Spleen (tissue), 7 donors: ENCODE results near the gene ADGRL3.

Experiments used
- CTCF ChIP-seq, 11 experiments: fragments of 200-600 bp in 7 of 11; fragments of 450-650 bp in 4 of 11; sonication (generic) in 4 of 11; IDR thresholded peaks in 8 of 11; conservative IDR thresholded peaks in 3 of 11; 1 replicate in 7 of 11; 2 replicates in 4 of 11; pipeline versions ENCODE4 v1.4.0 to v1.8.0; 2016 to 2021; ENCODE audit warnings: antibody characterized with exemption in 11 of 11, inconsistent platforms in 4 of 11, mild to moderate bottlenecking in 1 of 11
- POLR2A ChIP-seq, 3 donors: fragments of 450-650 bp; IDR thresholded peaks; one replicate each; pipeline ENCODE4 v1.5.1; 2017; ENCODE audit warnings: antibody characterized with exemption in 3 of 3, mild to moderate bottlenecking in 1 of 3
- donor health status: DM: no; HTN: no; CAD: no; lungs with moderate emphysema.
- donor health status: DM: no; HTN: no; CAD: no.
- donor health status: DM: no; HTN: no; CAD: no.

GRCh38 chr4:61630548-61630947, 430.4 kb downstream of the ADGRL3 start:
- TF ChIP-seq CTCF (IDR thresholded peaks at IDR 0.05 in 8 of 11, conservative IDR thresholded peaks at IDR 0.05 in 3 of 11) = no peak
- TF ChIP-seq POLR2A (IDR thresholded peaks at IDR 0.05) = no peak
